AML-193 (cell line): ENCODE measurements around the gene C7orf33.
"Not testable (repeated sequence)": the region's sequence is repeated elsewhere in the genome, so short reads cannot be mapped to it uniquely, and the experiment has no call there.

ENCODE experiments used
- DNase-seq, 2 experiments: peaks; one replicate each; lab custom pipeline; 2025; lab: John Stamatoyannopoulos, UW

C7orf33 gene

DNA sequence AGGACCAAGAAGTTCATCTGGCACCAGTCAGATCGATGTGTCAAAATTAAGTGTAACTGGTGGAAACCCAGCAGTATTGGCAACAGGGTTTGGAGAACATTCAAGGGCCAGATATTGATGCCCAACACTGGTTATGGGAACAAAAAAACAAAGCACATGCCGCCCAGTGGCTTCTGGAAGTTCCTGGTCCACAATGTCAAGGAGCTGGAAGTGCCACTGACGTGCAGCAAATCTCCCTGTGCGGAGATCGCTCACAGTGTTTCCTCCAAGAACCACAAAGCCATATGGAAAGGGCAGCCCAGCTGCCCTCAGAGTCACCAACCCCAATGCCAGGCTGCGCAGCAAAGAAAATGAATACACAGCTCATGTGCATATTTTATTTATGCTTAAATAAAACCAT is 10.1 kb upstream of the C7orf33 start:
- no peak for DNase-seq

DNA sequence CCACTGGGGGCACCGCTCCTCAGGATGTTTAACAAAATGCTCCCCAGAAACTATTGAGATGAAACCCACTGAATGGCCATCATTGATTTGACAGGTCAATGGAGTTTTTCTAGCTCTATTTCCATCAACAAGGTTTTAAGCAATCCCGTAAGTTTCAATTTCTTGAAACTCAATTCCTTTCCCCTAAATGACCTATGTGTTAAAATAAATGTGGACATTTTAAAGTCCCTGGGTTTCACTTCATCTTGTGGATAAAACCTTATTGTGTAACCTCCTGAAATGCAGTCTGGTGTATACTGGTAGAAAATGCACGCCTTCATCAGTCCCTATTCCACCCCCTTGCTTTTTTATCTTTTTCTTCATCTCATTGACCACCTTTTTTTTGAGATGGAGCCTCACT is 8.9 kb upstream of the C7orf33 start:
- no peak for DNase-seq

DNA sequence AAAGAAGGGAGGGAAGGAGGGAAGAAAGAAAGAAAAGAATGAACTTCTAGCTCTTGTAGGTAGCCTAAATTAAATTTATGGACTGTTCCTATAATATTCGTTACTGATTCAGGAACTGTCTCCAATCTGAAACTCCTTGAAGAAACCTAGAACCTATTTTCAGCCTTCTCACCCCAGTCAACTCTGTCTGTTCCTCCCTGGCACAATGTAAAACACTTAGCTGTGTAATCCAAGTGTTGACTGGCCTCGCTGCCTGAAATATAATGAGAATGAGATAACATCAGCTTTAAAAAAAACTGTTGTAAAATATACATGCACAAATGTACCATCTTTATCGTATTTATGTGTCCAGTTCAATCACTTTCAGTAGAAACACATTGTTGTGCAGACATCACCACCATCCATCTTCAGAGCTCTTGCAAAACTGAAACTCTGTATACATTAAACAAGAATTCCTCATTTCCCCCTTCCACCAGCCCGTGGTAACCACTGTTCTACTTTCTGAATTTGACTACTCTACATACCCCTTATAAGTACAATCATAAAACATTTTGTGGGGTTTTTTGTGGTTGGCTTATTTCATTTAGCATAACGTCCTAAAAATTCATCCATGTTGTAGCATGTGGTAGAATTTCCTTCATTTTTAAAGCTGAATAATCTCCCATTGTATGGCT is 6.3 kb upstream of the C7orf33 start:
- no peak for DNase-seq

DNA sequence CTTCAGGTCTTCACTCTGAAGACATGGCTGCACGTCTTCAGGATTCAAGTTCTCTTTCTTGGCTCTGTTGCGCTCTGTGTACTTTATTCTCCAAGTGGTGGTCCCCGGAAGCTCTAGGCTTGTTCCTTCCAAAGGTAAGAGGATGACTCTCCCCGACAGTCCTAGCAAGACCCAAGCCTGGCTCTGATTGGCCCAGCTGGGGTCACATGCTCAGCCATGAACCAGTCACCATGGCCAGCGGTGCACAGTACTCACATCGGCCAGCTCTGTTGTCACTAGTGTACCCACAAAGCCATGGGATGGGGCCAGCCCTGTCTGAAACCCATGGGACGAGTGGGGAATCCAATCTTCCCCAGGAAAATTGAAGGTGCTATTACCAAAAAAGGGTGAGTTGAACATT is 5.2 kb upstream of the C7orf33 start:
- DNase-seq: no peak

DNA sequence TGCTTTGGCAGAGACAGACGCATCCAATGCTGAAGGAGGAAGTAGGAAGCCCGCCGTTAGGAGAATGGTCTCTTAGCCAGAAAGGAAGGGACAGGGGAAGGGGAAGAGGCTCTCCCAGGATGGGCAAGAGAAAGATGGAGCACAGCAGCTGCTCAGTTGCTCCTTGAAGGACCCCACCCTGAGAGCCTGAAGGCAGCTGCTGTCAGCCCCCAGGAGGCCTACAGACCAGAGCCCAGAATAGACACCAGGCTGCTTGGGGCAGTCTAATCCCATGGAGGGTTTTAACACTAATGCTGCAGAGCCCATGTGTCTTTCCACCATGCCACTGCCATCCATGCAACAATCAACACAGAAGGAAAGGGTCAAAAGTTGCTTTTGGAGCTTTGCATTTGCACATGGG is 3.5 kb upstream of the C7orf33 start:
- no peak for DNase-seq

DNA sequence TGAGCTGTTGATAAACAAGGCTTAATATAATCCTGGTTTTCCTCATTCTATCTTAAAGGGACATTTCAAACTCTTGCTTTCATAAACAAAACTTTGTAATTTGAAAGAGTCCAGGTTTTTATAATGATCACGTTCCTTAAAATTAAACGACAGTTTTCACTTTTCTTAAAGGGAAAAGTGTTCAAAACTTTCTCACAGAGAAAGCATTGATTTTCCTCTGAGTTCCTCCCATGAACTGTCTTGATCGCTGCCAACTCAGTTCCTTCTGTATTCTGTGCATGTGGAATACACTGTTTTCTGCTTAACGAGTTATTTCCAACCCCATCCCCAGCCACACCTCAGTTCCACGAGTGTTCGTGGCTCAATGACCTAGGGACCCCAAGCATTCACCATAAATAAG is 2.4 kb upstream of the C7orf33 start:
- DNase-seq: no peak

DNA sequence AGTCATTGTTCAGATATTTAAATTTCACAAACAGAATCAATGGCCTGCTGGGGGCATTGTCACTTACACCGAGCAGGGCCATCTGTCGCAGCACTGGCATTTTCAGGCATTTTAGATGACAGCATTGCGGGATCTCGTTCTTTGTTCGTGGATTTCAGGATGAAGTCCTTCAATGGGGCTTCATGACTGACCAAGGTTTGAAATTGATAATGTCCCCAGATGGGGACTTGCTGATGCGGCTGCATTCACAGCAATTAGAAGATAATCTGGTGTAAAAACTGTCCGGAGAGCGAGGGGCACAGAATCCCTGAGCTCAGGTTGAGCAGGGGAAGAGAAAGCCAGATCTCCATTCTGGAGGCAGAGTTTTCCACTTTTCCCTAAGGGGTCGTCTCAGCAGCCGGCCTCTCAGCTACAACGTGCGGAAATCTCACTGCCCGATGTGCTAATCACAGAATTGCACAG is 1.9 kb upstream of the C7orf33 start:
- no peak for DNase-seq

DNA sequence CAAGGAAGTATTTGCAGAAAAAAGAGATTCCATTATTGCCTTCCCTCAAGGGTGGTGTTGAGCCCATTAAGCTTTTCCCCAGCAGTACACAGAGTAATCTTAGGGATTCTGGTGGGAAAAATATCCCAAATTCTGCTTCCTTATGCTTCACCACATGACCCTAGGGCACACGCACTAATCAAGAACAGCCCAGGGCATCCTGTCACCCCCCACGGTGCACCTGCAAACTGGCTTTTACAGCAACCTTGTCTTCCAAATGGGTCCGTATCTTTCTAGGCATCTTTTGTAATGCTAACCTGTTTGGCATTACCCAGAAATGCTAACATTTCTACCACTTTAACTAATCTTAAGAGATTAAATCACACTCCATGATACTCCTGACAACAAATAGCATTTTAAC is 926 bp upstream of the C7orf33 start:
- no peak for DNase-seq

DNA sequence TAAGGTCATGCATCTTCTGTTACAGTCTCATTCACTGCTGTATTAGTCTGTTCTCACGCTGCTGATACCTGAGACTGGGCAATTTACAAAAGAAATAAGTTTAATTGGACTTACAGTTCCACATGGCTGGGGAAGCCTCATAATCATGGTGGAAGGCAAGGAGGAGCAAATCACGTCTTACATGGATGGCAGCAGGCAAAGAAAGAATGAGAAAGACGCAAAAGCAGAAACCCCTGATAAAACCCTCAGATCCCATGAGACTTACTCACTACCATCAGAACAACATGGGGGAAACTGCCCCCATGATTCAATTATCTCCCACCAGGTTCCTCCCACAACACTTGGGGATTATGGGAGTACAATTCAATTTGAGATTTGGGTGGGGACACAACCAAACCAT is 5.8 kb downstream of the C7orf33 start:
- DNase-seq: not testable (repeated sequence)

DNA sequence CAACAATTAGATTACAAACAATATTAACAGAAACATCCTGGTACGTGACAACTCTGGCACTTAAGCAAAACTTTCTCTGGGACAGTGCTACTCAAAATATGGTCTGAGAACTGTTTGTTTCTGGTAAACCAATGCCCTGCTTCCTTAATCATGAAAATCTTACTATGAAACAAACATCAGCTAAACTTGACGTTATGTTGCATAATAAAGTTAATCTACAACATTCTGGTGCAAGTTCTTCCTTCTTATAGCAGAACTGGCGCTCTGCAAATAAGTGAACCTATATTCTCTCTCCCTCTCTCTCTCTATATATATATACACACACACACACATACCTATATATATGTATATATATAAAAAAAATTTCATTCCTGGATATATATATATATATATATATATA is 7.8 kb downstream of the C7orf33 start:
- DNase-seq: no peak

DNA sequence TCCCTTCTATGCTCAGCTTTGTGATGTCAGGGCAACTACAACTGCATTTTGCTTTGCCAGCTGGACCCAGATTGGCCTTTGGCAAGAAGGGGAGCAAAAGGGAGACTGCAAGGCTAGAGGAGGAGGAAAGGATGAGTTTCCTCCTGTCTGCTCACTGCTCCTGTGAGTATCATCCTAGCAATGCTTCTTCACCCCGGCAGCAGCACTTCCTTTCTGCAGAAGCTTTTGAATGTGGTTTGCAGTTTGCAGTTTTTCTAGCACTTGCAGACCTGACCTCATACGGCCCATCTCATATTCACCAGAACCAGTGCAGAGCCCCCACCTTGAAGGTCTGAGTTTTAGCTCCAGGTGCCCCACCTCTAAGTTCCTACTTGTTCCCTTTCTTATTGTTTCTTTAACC is 14.8 kb downstream of the C7orf33 start:
- no peak for DNase-seq

DNA sequence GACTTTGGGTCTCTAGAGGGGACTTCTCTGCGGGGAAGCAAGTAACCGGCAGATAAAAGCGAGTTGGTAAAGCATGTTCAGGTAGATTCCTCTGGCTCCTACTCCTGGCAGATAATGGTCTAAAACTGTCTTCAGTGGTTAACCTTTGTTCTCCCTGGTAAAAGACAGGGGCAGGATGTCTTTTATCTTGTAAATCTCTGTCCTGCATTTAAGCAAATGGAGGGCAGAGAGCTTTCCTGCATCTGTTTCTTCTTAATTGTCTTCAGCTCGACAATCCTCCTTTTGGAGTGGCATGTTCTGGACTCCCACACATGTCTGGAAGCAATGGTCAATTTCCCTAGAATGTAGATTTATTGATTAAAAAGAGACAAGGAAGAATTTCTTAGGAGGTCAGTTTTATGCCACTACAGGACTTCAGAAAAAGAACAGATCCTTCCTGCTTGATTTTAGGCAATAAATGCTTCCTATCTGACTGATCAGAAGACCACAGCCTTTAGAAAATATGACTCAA is 16.6 kb downstream of the C7orf33 start:
- DNase-seq: no peak

DNA sequence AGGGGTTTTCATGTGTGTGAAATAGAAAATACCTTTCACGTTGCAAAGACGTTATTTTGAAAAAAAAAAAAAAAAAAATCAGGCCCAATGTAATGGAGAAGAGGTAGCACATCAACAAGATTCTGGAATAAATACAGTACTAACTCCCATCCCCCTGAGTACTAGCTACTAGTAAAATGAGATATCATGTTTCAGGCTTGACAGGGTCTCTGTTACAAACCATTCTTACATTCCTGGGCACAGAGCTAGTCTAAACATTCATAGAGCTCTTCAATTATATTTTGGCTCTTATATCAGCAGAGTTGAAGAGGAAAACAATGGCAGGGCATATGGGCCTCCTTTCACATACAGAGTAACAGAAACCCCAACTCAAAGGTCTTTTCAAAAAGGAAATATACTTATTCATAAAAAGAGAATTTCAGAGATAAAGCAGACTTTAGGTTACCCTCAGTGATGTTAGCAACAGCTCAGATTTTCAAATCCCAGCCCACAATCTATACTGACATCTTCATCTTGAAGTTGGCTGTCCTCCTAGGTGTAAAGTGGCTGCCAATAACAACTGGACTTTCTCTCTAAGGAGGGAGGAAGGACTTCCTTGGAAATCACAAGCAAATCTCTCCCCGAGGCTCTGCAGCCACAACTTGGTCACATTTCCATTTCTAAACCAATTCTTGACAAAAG is 18.6 kb downstream of the C7orf33 start:
- no peak for DNase-seq

DNA sequence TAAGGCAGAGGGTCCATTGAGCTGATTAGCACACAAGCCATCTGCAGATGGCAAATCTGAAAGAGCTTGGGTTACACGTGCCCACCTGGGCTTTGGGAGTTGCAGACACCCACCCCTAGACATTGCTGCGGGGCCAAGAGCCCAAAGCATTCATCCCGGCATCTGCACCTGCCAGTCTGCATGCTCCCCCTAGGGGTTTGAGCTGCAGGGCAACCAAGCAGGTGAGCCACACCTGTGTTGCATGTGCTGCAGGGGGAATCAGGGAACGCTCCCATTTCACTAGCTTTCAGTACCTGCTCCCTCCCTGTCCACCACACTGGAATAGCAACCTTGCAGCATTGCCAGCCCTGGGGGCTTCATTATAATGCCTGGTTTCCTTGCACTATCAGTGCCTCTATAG is 21.1 kb downstream of the C7orf33 start:
- no peak for DNase-seq

DNA sequence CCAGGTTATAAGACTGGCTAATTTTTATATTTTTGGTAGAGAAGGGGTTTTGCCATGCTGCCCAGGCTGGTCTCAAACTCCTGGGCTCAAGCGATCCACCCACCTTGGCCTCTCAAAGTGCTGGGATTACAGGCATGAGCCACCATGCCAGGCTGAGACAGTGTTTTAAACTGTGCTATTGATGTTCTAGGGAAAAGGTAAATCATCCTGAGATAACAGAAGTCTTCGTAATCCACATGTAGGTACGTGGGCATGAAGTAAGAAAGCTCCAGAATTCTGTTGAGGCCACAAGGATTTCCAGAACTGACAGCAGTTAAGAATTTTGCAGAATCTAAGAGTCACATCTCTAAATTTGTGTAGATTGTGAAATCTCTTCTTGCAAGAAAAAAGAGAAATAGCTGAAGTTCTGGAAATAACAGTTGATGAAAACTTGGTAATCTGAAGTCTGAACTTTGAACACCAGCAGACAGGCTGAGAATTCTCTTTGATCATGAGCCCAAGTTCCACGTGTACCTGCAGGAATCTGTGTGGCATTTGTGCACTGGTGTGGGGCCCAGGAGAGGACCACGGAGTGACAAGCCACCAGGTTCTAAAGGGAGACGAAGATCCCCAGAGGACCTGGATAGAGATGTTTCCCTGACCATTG is 24.6 kb downstream of the C7orf33 start:
- DNase-seq: no peak

DNA sequence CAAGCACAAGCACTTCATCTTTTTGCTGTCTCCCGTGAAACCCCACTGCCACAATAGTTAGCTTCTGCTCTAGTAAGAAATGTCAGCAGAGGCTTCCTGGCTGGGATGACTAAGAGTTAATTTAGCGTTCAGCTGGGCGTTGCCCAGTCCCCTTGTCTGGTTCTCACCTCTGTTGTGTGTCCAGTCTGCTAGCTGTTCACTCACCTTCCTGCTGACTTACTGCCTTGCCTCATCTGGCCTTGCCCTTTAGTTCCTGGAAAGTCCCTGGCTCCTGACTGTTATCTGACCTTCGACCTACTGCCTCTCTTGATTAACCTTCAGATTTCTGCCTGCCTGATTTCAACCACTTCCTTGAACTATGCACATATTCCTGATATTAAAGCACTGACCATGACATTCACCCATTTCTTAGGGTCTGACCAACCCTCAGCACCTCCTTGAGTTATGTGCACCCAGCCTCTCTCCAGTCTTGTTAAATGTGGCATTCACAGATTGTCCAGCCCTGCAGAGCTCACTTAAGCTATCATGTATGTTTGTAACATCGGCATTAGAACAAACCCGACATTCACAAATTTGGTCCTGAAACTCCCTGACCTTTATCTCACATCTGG is 30.3 kb downstream of the C7orf33 start:
- no peak for DNase-seq

DNA sequence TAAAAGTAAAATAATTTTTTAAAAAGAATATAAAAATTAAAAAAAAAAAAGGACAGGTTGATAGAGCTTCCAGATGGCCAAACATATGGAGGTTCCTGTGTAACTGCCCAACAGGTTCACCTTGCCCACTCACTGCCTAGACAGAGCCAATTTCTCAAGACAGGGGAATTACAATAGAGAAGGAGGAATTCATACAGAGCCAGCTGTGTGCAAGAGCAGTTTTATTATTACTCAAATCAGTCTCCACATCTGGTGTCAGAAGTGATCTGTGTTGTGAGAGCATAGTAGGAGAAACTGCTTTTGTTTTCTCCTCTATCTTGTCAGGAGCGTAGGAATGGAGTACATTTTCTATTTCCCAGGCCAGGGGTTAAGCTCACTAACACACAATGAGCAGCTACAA is 31.0 kb downstream of the C7orf33 start:
- DNase-seq: no peak

DNA sequence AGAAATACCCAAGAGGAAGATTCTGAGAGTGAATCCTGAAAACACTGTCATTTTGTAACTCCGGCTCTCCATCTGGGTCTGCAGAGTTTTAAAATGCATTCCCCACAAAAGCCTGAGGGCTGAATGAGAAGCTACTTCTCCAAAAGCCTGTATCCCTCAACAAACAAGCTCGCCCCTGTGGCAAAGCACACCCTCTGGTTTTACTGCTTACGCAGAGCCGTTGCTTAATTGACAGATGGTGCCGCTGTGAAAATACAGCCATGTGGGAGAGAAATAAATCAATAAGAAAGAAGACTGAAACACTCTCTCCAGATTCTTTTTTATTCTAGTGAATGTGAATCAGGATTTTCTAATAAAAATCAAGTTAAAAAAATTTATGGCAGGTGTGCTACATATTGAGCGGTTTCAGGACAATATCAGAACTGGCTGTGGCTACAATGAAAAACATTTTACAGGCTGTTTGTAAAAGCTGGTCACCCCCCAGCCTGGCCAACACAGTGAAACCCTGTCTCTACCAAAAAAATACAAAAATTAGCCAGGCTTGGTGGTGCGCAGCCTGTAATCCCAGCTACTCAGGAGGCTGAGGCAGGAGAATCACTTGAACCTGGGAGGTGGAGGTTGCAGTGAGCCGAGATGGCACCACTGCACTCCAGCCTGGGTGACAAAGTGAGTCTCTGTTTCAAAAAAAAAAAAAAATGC is 32.5 kb downstream of the C7orf33 start:
- DNase-seq: no peak

DNA sequence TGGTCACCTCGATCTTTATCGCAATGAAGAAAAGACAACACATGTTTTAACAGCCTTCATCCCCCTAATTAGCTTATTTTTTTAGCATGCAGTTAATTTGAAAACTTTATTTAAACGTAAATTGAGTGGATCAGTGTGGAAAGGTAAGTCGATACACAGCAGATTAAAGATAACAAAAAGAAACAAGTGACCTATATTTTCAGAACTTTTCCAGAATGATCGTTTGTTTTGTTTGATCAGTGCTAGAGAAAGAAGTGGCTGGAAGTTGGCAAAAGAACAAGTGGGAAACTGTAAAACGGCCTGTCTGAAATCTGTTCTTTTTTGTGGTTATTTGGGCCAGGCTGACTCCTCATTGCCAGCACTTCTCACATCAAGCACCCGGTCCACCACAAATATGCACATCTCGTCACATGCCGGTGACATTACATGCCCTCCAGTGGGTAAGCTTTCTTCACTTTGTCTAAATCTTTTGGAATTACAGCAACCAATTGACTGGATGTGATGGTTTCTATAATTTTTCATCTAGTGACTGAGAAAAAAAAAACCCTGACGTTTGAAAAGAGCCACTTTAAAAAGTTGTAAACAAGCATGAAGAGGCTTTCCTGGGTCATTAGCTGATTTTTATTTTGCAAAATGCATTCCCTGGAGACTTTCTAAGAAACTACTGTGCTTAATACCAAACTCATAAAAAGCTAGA is 33.2 kb downstream of the C7orf33 start:
- no peak for DNase-seq

DNA sequence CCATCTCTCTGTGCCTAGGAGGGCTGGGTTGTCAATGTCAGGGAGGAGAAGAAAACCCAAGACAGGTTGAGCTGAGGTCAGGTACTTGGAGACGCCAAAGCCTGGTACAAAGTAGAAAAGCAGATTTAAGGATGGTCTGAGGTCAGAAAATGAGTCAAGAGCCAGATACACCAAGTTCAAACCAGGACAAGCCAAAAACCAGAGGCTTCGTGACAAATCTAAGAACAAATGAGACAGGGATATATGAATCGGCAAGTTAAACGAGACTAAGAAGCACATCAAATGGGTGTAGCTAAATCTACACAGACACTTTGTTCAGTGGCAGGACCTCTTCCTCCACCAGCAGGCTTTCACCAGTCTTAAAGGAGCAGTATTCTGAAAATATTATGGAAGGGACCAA is 34.2 kb downstream of the C7orf33 start:
- DNase-seq: no peak

DNA sequence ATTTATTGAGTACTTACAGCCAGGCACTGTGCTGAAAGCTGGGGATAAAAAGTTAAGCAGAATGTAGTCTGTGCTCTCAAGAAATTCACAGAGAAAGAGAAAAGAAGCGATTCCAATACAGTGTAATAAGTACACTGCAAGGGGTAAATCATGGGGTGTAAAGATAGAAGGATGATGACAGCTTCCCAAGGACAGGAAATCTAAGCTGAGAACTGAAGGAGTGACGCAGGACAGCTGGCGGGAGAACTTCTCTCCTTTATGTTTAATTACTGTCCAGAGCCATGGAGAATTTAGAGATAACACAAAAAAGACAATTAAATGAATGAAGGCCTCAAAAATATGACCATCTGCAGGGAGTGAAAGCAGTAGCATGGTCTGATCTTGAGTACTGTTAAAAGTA is 34.8 kb downstream of the C7orf33 start:
- DNase-seq: no peak

DNA sequence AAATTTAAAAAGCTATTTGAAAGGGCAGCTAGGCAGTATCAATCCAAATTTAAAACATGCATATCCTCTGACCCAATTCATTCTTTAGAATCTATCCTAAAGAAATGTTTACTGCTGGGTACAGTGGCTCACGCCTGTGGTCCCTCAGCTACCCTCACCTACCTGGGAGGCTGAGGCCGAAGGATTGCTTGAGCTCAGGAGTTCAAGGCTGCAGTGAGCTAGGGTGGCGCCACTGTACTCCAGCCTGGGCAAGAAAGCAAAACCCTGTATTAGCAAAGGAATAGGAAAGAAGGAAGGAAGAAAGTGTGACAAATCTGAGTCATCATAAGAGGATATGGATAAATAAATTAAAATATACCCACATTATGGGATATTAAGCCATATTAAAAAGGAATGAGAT is 36.3 kb downstream of the C7orf33 start:
- DNase-seq: no peak
